Esophagus squamous epithelium (tissue), 5 donors: ENCODE measurements around the gene UNC79. TPM values are rescaled to one million over a fixed set of nuclear protein-coding genes. Genes with fewer than 3 reads are reported as not detected.

Experiments
- DNase-seq: peaks from one replicate; lab custom pipeline; 2025; lab: John Stamatoyannopoulos, UW
- H3K27ac ChIP-seq, 4 donors: fragments of 200-600 bp; sonication (generic); one replicate each; pipeline ENCODE4 v1.5.1; 2016 to 2019; ENCODE audit warnings: mild to moderate bottlenecking in 1 of 4
- H3K27me3 ChIP-seq, 4 donors: fragments of 200-600 bp; sonication (generic); 1 replicate in 3 of 4; 2 replicates in 1 of 4; pipeline versions ENCODE4 v1.5.1 to v1.6.0; 2017 to 2021; ENCODE audit warnings: antibody characterized with exemption in 1 of 4
- H3K36me3 ChIP-seq, 3 donors: fragments of 200-600 bp; sonication (generic); one replicate each; pipeline ENCODE4 v1.5.1; 2016 to 2019
- H3K4me1 ChIP-seq, 3 donors: fragments of 200-600 bp; sonication (generic); one replicate each; pipeline ENCODE4 v1.5.1; 2017 to 2019
- H3K4me3 ChIP-seq, 4 donors: fragments of 200-600 bp; sonication (generic); 1 replicate in 3 of 4; 2 replicates in 1 of 4; pipeline ENCODE4 v1.5.1; 2016 to 2019; ENCODE audit warnings: mild to moderate bottlenecking in 2 of 4, moderate library complexity in 1 of 4
- H3K9me3 ChIP-seq, 3 donors: fragments of 200-600 bp; sonication (generic); one replicate each; pipeline ENCODE4 v1.5.1; 2016 to 2019
- CTCF ChIP-seq, 6 experiments: fragments of 450-650 bp in 4 of 6; fragments of 200-600 bp in 2 of 6; sonication (generic) in 2 of 6; IDR thresholded peaks; one replicate each; pipeline ENCODE4 v1.5.1; 2016 to 2019; ENCODE audit warnings: antibody characterized with exemption in 6 of 6, mild to moderate bottlenecking in 4 of 6, moderate library complexity in 4 of 6
- POLR2A ChIP-seq, 4 donors: fragments of 450-650 bp; IDR thresholded peaks; one replicate each; pipeline ENCODE4 v1.6.1; 2017; ENCODE audit warnings: antibody characterized with exemption in 4 of 4, mild to moderate bottlenecking in 4 of 4, moderate library complexity in 3 of 4
- WGBS, 2 donors: methylation state at CpG; one replicate each; pipeline ENCODE4 v1.1.5; 2018; 5-methylcytosine and 5-hydroxymethylcytosine counted together
- intact Hi-C: fragments of 100-400 bp; cut with DNase I; formaldehyde crosslinking; loops from one replicate; pipeline ENCODE4 v1.15.0; 2022
- total RNA-seq, 4 donors: library from RNA; depleted of rRNA; stranded (reverse); fragments of >200 nt; gene quantifications; one replicate each; pipeline ENCODE4 v1.1.0, GENCODE V29; 2016
- donor health status: DM: yes; HTN: yes; CAD: no.

The UNC79 gene
- total RNA-seq, 4 donors from 2014 or later = under 0.01 TPM; not detected in 3

- DNase-seq = no peak
- Histone ChIP-seq H3K27ac (peak overlapping the region in 1 of 4 donors; percentile 21), H3K4me1 (no peaks in the 10 kb centered on the region), H3K4me3 (no peak overlapping the region), H3K27me3 (no peaks in the 10 kb centered on the region), H3K36me3 (no peaks in the 10 kb centered on the region), H3K9me3 (no peaks in the 10 kb centered on the region)
- TF ChIP-seq CTCF (IDR thresholded peaks at IDR 0.05) (no peak), POLR2A (IDR thresholded peaks at IDR 0.05) (no peak)
- intact Hi-C loops = no loop called here
- 75 to 79% methylated on average over 13 to 19 of the region's 21 CpGs for WGBS, 2 donors
Measured at GRCh38 chr14:93725002-93725582, 294.4 kb downstream of the UNC79 start.

GRCh38 chr14:93725993-93726392 lies 295.3 kb downstream of the UNC79 start:
- no peaks in the 10 kb centered on the region for H3K27me3 ChIP-seq
- no peaks in the 10 kb centered on the region for H3K4me1 ChIP-seq
- no peaks in the 10 kb centered on the region for H3K36me3 ChIP-seq
- 80% methylated on average over 1 of the region's 9 CpGs; no CpG with 5 or more reads in 1 of the 2 donors for WGBS, 2 donors
- DNase-seq = no peak
- TF ChIP-seq CTCF (IDR thresholded peaks at IDR 0.05) = no peak
- no peak overlapping the region for H3K27ac ChIP-seq
- no peaks in the 10 kb centered on the region for H3K9me3 ChIP-seq
- intact Hi-C loops = no loop called here
- H3K4me3 ChIP-seq = no peak overlapping the region

- H3K4me3 ChIP-seq = no peak overlapping the region
- TF ChIP-seq POLR2A (IDR thresholded peaks at IDR 0.05) (no peak), CTCF (IDR thresholded peaks at IDR 0.05) (no peak)
- no peaks in the 10 kb centered on the region for H3K9me3 ChIP-seq
- H3K4me1 ChIP-seq = no peaks in the 10 kb centered on the region
- WGBS, 2 donors = 98% methylated on average over 8 of the region's 23 CpGs; no CpG with 5 or more reads in 1 of the 2 donors
- no peak overlapping the region for H3K27ac ChIP-seq
- no peak for DNase-seq
- H3K36me3 ChIP-seq = no peaks in the 10 kb centered on the region
- intact Hi-C loops = no loop called here
- no peaks in the 10 kb centered on the region for H3K27me3 ChIP-seq
Measured at GRCh38 chr14:93727039-93727740, 296.5 kb downstream of the UNC79 start.

DNA sequence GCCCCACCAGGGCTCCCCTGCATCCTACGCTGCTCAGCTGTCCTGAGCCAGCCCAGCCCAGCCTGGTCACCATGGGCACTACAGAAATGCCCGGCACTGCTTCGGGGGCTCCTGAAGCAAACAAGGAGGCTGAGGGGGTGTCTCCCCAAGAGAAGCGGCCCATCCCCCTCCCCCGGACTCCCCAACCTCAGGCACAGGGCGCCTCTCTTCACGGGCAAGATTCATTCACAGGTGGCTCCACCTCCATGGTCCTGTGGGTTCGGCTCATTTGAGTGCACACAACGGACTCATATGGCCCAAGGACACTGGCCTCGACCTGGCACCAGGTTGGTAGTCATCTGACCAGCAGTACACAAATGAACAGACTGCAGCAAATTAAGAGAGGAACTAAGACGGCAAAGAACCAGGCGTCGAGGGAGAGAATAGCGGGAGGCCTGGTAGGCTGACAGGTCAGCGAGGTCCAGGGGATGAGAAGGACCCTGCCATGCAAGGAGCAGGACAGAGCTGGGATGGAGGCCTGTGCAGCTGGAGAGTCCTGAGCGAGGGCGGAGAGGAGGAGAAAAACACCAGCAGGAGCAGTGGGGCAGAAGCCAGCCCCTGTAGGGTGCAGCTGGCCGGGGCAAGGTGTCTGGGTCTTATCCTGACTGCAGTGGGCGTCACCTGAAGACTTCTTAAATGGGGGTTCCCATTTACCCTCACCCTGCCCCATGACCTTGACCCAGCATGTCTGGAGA lies 297.3 kb downstream of the UNC79 start:
- TF ChIP-seq CTCF (IDR thresholded peaks at IDR 0.05) (no peak), POLR2A (IDR thresholded peaks at IDR 0.05) (no peak)
- DNase-seq = no peak
- no peaks in the 10 kb centered on the region for H3K4me1 ChIP-seq
- intact Hi-C loops = no loop called here
- no peak overlapping the region for H3K4me3 ChIP-seq
- no peaks in the 10 kb centered on the region for H3K36me3 ChIP-seq
- H3K27me3 ChIP-seq = no peaks in the 10 kb centered on the region
- no peaks in the 10 kb centered on the region for H3K9me3 ChIP-seq
- H3K27ac ChIP-seq = no peak overlapping the region
- WGBS, 2 donors = 93 to 95% methylated on average over 9 to 12 of the region's 19 CpGs

- H3K27ac ChIP-seq = no peak overlapping the region
- H3K4me3 ChIP-seq = no peak overlapping the region
- TF ChIP-seq CTCF (IDR thresholded peaks at IDR 0.05) (no peak), POLR2A (IDR thresholded peaks at IDR 0.05) (no peak)
- 92% methylated on average over 6 of the region's 8 CpGs; no CpG with 5 or more reads in 1 of the 2 donors for WGBS, 2 donors
- no peak for DNase-seq
- no peaks in the 10 kb centered on the region for H3K4me1 ChIP-seq
- intact Hi-C loops = no loop called here
- H3K36me3 ChIP-seq = no peaks in the 10 kb centered on the region
- no peaks in the 10 kb centered on the region for H3K27me3 ChIP-seq
- H3K9me3 ChIP-seq = no peaks in the 10 kb centered on the region
Measured at GRCh38 chr14:93728651-93729016, 297.9 kb downstream of the UNC79 start.
